OCI-LY3 (cell line): ENCODE data around the gene EDN2.

Experiments
- H2AFZ ChIP-seq: fragments of 200-600, 300-600 bp; shearing (Covaris generic); 2 replicates; pipeline ENCODE4 v1.6.0; 2014; ENCODE audit warnings: antibody characterized with exemption, low read depth, low read length
- H3K27ac ChIP-seq: fragments of 200-600, 300-600 bp; sonication (generic); 2 replicates; pipeline ENCODE4 v1.5.1; 2014; ENCODE audit warnings: mild to moderate bottlenecking, low read length, moderate library complexity, mixed read lengths
- H3K27me3 ChIP-seq: fragments of 200-600, 300-600 bp; sonication (generic); 2 replicates; pipeline ENCODE4 v1.6.1; 2014; ENCODE audit warnings: low read depth, low read length, mixed read lengths
- H3K36me3 ChIP-seq: fragments of 200-600, 300-600 bp; sonication (generic); replicated peaks from 2 replicates; pipeline ENCODE3; 2014; ENCODE audit warnings: low read depth, low read length, mixed read lengths
- H3K4me1 ChIP-seq: fragments of 300-600, 200-600 bp; sonication (generic); 2 replicates; pipeline ENCODE4 v1.6.1; 2014; ENCODE audit warnings: low read length, mixed read lengths
- H3K4me2 ChIP-seq: fragments of 200-600, 300-600 bp; sonication (generic); 2 replicates; pipeline ENCODE4 v1.6.1; 2014; ENCODE audit warnings: low read length, mixed read lengths
- H3K4me3 ChIP-seq: fragments of 300-600, 200-600 bp; sonication (generic); 2 replicates; pipeline ENCODE4 v1.5.1; 2014; ENCODE audit warnings: antibody characterized with exemption, mild to moderate bottlenecking, low read length, moderate library complexity
- H3K79me2 ChIP-seq: fragments of 300-600, 200-600 bp; shearing (Covaris generic); 2 replicates; pipeline ENCODE4 v1.6.1; 2014; ENCODE audit warnings: mild to moderate bottlenecking, low read length, mixed read lengths
- H3K9ac ChIP-seq: fragments of 300-600, 200-600 bp; shearing (Covaris generic); 2 replicates; pipeline ENCODE4 v1.6.0; 2014; ENCODE audit warnings: mild to moderate bottlenecking, low read length, moderate library complexity
- H3K9me3 ChIP-seq: fragments of 200-600, 300-600 bp; shearing (Covaris generic); 2 replicates; pipeline ENCODE4 v1.6.1; 2014; ENCODE audit warnings: low read length, mixed read lengths; ENCODE audit not compliant: insufficient read depth
- H4K20me1 ChIP-seq: fragments of 200-600, 300-600 bp; sonication (generic); 2 replicates; pipeline ENCODE4 v1.6.1; 2016; ENCODE audit warnings: low read length, mixed read lengths; ENCODE audit not compliant: insufficient read depth
- EZH2phosphoT487 ChIP-seq: fragments of 200-600 bp; shearing (Covaris generic); IDR thresholded peaks from 2 replicates; pipeline ENCODE4 v1.6.1; 2018; ENCODE audit warnings: antibody characterized with exemption, mixed run types, low read depth
- TF ChIP-seq, protein P1 (sequence below): fragments of 200-600, 300-600 bp; sonication (generic); IDR thresholded peaks from 2 replicates; pipeline ENCODE4 v1.5.1; 2014; ENCODE audit warnings: antibody characterized with exemption, low read length, low read depth

EDN2 gene

DNA sequence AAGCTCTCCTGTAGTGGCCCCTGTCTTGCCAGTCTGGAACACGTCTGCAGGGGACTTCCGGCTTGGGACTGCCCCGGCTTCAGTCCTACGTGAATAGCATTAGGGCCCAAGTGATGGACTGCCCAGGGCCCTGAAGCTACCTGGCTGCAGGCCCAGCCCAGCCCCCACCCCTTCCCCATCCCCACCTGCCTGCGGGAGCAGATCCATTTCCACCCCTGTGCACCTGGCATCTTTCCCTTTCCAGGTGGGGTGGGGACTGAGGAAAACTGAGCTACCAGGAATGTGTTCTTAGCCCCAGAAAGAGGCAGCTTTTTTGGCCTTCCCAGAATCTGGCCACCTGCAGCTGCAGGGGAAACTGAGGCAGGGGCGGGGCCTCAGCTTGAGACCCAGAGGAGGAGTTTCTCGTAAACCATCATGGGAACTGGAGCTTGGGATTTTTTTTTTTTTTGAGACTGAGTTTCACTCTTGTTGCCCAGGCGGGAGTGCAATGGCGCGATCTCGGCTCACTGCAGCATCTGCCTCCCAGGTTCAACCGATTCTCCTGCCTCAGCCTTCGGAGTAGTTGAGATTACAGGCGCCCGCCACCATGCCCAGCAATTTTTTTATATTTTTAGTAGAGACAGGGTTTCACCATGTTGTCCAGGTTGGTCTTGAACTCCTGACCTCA lies 3.2 kb downstream of the EDN2 start:
- H2AFZ ChIP-seq, result no peak overlapping the region
- H4K20me1 ChIP-seq, result no peaks in the 10 kb centered on the region
- H3K4me1 ChIP-seq, result peaks cover 46% of the 10 kb centered on the region
- no peak overlapping the region for H3K4me3 ChIP-seq
- H3K4me2 ChIP-seq, result no peak overlapping the region
- H3K9me3 ChIP-seq, result no peaks in the 10 kb centered on the region
- no peak overlapping the region for H3K9ac ChIP-seq
- H3K36me3 ChIP-seq, result no peaks in the 10 kb centered on the region
- H3K27ac ChIP-seq, result no peak overlapping the region
- TF ChIP-seq, protein P1, sequence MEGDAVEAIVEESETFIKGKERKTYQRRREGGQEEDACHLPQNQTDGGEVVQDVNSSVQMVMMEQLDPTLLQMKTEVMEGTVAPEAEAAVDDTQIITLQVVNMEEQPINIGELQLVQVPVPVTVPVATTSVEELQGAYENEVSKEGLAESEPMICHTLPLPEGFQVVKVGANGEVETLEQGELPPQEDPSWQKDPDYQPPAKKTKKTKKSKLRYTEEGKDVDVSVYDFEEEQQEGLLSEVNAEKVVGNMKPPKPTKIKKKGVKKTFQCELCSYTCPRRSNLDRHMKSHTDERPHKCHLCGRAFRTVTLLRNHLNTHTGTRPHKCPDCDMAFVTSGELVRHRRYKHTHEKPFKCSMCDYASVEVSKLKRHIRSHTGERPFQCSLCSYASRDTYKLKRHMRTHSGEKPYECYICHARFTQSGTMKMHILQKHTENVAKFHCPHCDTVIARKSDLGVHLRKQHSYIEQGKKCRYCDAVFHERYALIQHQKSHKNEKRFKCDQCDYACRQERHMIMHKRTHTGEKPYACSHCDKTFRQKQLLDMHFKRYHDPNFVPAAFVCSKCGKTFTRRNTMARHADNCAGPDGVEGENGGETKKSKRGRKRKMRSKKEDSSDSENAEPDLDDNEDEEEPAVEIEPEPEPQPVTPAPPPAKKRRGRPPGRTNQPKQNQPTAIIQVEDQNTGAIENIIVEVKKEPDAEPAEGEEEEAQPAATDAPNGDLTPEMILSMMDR, result no peak
- no peak for TF ChIP-seq EZH2phosphoT487
- H3K79me2 ChIP-seq, result no peaks in the 10 kb centered on the region
- no peaks in the 10 kb centered on the region for H3K27me3 ChIP-seq

DNA sequence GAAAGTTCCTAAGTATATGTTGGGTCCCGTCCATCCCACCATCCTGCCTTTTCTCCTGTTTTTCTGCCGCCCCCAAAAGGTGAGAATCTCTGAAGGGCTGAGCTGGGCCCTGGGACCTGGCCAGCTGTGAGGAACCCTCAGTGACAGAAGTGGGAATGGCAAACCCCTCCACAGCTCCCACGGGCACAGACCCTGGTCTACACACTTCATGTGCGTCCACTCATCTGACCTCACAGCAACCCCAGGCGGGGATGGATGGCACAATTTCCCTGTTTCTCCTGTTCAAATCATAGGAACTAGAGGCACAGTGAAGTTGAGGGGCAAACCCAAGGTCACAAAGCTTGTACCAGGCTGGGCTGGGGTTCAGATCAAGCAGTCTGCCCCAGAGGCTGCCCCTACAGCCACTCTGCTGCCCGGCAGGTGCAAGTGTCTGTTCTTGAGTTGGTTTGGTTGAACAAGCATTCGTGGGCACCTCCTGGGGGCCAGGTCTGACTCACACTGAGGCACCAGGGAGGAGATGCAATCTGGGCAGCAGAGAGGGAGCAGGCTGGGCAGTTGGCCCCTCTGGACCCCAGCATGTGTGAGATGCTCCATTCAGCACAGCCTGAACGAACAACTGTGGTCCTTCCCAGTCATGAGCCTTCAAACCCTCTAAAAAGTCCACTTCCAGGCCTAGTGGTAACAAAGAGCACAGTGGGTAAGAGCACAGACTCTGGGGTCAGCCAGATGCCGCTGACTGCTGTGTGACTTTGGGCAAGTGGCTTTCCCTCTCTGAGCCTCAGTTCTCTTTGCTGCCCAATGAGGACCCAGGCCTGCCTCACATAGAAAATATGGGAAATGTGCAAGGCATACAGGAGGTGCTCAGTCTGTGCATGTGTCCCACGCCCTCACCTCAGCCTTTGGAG lies 4.0 kb downstream of the EDN2 start:
- H3K4me2 ChIP-seq, result no peak overlapping the region
- H3K79me2 ChIP-seq, result no peaks in the 10 kb centered on the region
- no peak overlapping the region for H2AFZ ChIP-seq
- no peaks in the 10 kb centered on the region for H3K9me3 ChIP-seq
- H3K36me3 ChIP-seq, result no peaks in the 10 kb centered on the region
- H4K20me1 ChIP-seq, result no peaks in the 10 kb centered on the region
- no peak overlapping the region for H3K4me3 ChIP-seq
- no peak for TF ChIP-seq EZH2phosphoT487
- TF ChIP-seq, protein P1, result no peak
- H3K27me3 ChIP-seq, result no peaks in the 10 kb centered on the region
- H3K9ac ChIP-seq, result no peak overlapping the region
- peaks cover 38% of the 10 kb centered on the region for H3K4me1 ChIP-seq
- no peak overlapping the region for H3K27ac ChIP-seq

DNA sequence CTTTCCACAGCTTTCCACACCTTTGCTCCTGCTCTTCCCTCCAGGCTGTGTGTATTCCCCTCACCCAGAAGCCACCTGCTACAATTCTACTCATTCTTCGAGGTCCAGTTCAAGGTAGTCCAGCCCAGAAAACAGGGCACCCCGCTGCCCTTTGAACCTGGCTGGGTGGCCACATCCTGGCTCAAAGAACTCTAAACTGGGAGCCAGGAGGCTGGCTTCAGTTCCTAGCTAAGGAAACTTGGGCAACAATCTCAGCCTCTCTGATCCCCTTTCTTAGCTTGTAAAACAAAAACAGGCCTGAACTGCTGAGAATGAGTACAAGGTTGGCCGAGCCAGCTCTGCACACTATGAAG lies 4.7 kb downstream of the EDN2 start:
- Histone ChIP-seq H4K20me1 (no peaks in the 10 kb centered on the region), H2AFZ (no peak overlapping the region), H3K27ac (no peak overlapping the region), H3K36me3 (no peaks in the 10 kb centered on the region), H3K27me3 (no peaks in the 10 kb centered on the region), H3K4me1 (peaks cover 31% of the 10 kb centered on the region), H3K9me3 (no peaks in the 10 kb centered on the region), H3K4me3 (no peak overlapping the region), H3K79me2 (no peaks in the 10 kb centered on the region), H3K4me2 (no peak overlapping the region), H3K9ac (no peak overlapping the region)
- TF ChIP-seq, protein P1, result no peak
- TF ChIP-seq EZH2phosphoT487, result no peak

DNA sequence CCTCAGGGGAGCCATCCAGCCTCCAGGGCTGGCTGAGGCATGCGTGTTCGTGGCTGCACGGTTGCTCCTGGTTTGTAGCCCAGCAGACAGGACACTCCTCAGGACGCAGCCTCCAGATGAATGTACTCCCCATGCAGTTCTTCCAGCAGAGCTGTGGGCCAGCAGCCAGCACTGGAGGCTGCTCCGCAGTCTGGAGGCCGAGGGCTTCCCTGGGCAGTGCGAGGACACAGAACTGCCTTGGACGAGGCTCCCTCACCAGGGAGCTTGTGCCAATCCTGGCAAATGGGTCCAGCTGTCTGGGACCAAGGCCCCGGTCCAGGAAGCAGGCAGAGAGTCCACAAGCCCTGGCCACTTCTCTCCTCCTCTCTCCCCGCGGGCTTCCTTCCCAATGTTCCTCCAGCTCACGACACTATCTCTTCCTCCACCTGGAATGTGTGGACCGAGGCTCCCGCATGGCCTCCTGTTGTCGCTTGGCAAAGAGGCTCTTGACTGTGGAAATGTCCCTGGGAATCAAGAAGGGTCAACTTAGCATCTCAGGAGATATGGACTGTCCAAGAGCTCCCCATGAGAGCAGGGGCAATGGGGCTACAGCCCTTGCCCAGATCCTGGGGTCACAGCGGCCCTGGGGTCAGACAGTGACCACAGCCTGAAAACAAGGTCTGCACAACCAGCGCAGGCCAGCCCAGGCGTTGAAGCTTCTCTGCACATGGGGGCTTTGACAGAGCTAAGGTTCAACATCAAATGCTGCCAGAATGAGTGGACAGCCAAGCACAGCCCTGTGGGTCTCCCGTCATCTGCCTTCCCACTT lies 5.3 kb downstream of the EDN2 start:
- TF ChIP-seq, protein P1, result no peak
- TF ChIP-seq EZH2phosphoT487, result no peak
- Histone ChIP-seq H3K9me3 (no peaks in the 10 kb centered on the region), H3K36me3 (no peaks in the 10 kb centered on the region), H3K9ac (no peak overlapping the region), H2AFZ (no peak overlapping the region), H3K4me3 (no peak overlapping the region), H3K4me1 (peaks cover 26% of the 10 kb centered on the region), H3K27ac (no peak overlapping the region), H3K27me3 (no peaks in the 10 kb centered on the region), H3K79me2 (no peaks in the 10 kb centered on the region), H4K20me1 (no peaks in the 10 kb centered on the region), H3K4me2 (no peak overlapping the region)
